ENCODE measurements around the gene RETSAT. TPM values are rescaled to one million over a fixed set of nuclear protein-coding genes. Genes with fewer than 3 reads are reported as not detected.

The RETSAT gene
- total RNA-seq, 4 donors from 2014 or later = 55.8 to 73.3 (median 66.9) TPM

DNA sequence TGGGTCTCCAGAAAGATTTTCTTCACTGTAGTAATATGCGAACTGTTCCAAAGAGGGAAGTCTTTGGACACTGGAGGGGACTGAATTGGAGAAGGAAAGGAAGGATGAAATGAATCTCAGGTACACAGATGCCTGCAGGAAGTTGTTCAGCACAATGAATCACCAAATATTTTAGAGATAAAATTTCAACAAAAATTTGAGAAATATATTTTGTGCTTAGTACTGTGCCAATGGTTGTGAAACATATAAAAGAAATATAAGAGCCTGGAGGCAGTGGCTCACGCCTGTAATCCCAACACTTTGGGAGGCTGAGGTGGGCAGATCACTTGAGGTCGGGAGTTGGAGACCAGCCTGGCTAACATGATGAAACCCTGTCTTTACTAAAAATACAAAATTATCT, 3.4 kb upstream of the RETSAT start:
- Histone ChIP-seq H3K9me3 (no peaks in the 10 kb centered on the region), H3K27ac (no peak overlapping the region), H3K4me3 (no peak overlapping the region), H3K36me3 (peaks cover 6 to 67% (median 12%) of the 10 kb centered on the region in 3 donors), H3K27me3 (no peaks in the 10 kb centered on the region), H3K4me1 (peaks cover 11 to 52% (median 13%) of the 10 kb centered on the region in 3 donors)
- 48 to 55% methylated on average over 3 of the region's 3 CpGs for WGBS, 2 donors
- DNase-seq = no peak
- intact Hi-C loops (cut with DNase I) = no loop called here
- no peak for TF ChIP-seq POLR2A (IDR thresholded peaks at IDR 0.05)
- TF ChIP-seq, protein P1, sequence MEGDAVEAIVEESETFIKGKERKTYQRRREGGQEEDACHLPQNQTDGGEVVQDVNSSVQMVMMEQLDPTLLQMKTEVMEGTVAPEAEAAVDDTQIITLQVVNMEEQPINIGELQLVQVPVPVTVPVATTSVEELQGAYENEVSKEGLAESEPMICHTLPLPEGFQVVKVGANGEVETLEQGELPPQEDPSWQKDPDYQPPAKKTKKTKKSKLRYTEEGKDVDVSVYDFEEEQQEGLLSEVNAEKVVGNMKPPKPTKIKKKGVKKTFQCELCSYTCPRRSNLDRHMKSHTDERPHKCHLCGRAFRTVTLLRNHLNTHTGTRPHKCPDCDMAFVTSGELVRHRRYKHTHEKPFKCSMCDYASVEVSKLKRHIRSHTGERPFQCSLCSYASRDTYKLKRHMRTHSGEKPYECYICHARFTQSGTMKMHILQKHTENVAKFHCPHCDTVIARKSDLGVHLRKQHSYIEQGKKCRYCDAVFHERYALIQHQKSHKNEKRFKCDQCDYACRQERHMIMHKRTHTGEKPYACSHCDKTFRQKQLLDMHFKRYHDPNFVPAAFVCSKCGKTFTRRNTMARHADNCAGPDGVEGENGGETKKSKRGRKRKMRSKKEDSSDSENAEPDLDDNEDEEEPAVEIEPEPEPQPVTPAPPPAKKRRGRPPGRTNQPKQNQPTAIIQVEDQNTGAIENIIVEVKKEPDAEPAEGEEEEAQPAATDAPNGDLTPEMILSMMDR (IDR thresholded peaks at IDR 0.05) = no peak

DNA sequence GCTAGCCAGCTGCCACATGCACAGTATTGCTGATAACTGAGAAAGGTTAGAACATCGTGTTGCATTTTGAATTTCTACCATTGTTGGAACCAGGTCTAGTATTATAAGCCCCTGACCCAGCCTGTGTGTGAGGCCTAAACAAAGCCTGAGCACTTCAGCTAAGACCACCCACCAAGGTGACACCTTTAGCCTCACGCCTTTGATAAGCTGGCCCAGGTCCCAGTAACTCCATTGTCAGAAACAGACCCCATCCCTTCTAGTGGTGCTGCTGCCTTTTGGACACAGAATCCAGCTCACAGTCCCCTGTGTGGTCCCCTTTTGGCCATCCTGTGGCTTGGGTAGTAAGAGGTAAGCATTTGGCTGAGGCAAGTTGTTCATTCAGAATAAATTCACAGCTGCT, 1.9 kb upstream of the RETSAT start:
- Histone ChIP-seq H3K27me3 (no peaks in the 10 kb centered on the region), H3K27ac (no peak overlapping the region), H3K4me3 (no peak overlapping the region), H3K36me3 (peaks cover 10 to 60% (median 15%) of the 10 kb centered on the region in 3 donors), H3K9me3 (no peaks in the 10 kb centered on the region), H3K4me1 (peaks cover 11 to 67% (median 25%) of the 10 kb centered on the region in 3 donors)
- no peak for TF ChIP-seq POLR2A (IDR thresholded peaks at IDR 0.05)
- TF ChIP-seq, protein P1 (IDR thresholded peaks at IDR 0.05) = no peak
- DNase-seq = no peak
- 79 to 93% methylated on average over 2 of the region's 2 CpGs for WGBS, 2 donors
- intact Hi-C loops (cut with DNase I) = no loop called here

DNA sequence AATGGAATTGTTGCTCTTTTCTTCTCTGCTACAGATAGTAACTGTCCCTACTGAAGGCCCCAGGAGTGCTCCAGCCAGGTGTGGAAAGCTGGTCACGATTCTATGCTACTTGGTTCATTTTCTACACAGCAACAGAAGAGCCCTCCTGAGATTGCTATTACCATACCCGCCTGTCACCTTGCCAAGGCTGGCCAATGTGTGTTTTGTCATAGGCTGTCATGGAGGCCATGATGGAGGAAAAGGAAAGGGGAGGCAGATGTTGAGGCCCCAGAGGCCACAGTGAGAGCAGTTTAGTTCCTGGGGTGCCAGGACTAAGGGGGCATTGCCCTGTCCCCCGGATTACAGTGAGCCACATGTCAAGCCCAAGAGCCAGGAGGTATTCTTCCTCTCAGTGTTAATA, 1.2 kb upstream of the RETSAT start:
- H3K4me1 ChIP-seq = peaks cover 11 to 74% (median 25%) of the 10 kb centered on the region in 3 donors
- peaks cover 17 to 60% (median 21%) of the 10 kb centered on the region in 3 donors for H3K36me3 ChIP-seq
- H3K9me3 ChIP-seq = no peaks in the 10 kb centered on the region
- TF ChIP-seq, protein P1 (IDR thresholded peaks at IDR 0.05) = no peak
- no peak for TF ChIP-seq POLR2A (IDR thresholded peaks at IDR 0.05)
- intact Hi-C loops (cut with DNase I) = no loop called here
- DNase-seq = no peak
- peak overlapping the region; percentile 68 to 92 (median 87) for H3K4me3 ChIP-seq
- H3K27me3 ChIP-seq = no peaks in the 10 kb centered on the region
- H3K27ac ChIP-seq = peak overlapping the region; percentile 93 to 97 (median 94)
- whole genome bisulfite sequencing, 2 donors = 71 to 75% methylated on average over 2 to 3 of the region's 3 CpGs

DNA sequence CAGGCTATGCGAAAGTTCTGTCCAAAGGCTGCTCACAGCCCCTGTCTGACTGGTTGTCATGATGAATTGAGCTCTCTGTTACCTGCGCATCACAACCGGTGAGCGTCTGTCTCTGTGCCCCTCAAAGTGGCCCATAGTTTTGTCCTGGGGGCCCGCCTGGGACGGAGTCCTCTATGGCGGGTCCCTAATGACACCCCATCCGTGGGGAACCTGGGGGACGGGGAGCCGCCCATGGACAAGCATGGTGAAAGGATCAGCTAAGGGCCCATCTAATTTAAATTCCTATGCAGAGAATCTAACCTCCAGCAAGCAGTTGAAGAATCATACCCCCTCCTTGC, 714 bp upstream of the RETSAT start:
- Histone ChIP-seq H3K36me3 (peaks cover 22 to 62% (median 24%) of the 10 kb centered on the region in 3 donors), H3K4me1 (peaks cover 11 to 74% (median 25%) of the 10 kb centered on the region in 3 donors), H3K27me3 (no peaks in the 10 kb centered on the region), H3K4me3 (peak overlapping the region; percentile 68 to 92 (median 87)), H3K9me3 (no peaks in the 10 kb centered on the region), H3K27ac (peak overlapping the region; percentile 93 to 97 (median 94))
- intact Hi-C loops (cut with DNase I) = no loop called here
- TF ChIP-seq, protein P1 (IDR thresholded peaks at IDR 0.05) = no peak
- TF ChIP-seq POLR2A (IDR thresholded peaks at IDR 0.05) = no peak
- no peak for DNase-seq
- 0 to 5% methylated on average over 2 to 4 of the region's 10 CpGs for WGBS, 2 donors

DNA sequence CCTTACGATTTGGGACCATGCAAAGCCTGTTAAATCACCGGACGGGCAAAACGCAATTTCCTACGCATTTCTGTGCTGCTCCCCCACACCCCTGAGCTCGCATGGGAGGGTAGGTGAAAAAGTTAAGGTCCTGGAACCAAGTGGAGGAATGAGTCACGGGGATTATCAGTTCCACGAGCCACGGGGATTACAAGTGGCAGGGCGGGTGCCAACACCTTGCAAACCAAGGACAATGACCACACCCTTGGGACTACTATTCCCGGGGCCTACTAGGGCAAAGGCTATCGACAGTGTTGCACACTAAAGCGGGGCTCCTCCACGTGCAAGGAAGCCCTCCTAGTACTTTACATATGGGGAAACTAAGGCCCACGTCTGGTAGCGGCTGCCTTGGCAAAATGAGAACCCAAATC, 447 bp downstream of the RETSAT start:
- Histone ChIP-seq H3K27ac (peak overlapping the region; percentile 93 to 97 (median 94)), H3K4me3 (peak overlapping the region; percentile 68 to 92 (median 87)), H3K9me3 (no peaks in the 10 kb centered on the region), H3K27me3 (no peaks in the 10 kb centered on the region), H3K4me1 (peaks cover 11 to 74% (median 25%) of the 10 kb centered on the region in 3 donors), H3K36me3 (peaks cover 26 to 62% (median 34%) of the 10 kb centered on the region in 3 donors)
- intact Hi-C loops (cut with DNase I) = no loop called here
- TF ChIP-seq, protein P1 (IDR thresholded peaks at IDR 0.05) = no peak
- no peak for TF ChIP-seq POLR2A (IDR thresholded peaks at IDR 0.05)
- no peak for DNase-seq
- WGBS, 2 donors = 0 to 8% methylated on average over 8 to 16 of the region's 16 CpGs
